ENCODE results near the gene SMS. TPM values are rescaled to one million over a fixed set of nuclear protein-coding genes. Genes with fewer than 3 reads are reported as not detected.
A peak's percentile ranks its signal among the peaks of the same experiment; 100 is the strongest.

The SMS gene
- 429 and 437 TPM in 2 replicates for total RNA-seq (2014; rRNA removed; shearing (Covaris generic))

DNA sequence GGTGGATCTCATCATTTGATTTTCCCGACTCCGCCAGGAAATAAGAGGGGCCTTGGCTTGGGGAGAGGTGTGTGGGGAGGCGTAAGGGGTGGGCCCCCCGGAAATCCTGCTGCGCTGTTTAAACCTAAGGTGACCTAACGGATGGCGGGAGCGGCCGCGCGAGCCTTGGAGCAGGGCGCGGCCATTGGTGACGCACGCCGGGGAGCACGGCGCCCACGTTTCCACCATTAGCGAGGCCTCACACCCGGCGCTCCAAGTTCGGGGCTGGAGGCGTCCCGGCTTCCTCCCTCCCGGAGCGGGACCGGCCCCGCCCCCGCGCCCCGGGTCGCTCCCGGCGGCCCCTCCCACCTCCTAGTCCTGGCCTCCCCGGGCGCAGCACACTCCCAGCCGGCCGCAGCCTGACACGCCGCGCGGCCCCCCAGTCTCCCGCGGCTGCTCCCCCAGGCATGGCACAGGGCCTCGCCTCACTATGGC lies at the start of gene SMS:
SMS (plus strand) TSS at position 354 of the 474 bp plus-strand sequence; CDS start at position 470, 116 bp downstream.
- Histone ChIP-seq H3K9me3 (replicated peaks) (no peaks in the 10 kb centered on the region), H3K27ac (peak within 1 kb of the TSS; percentile 95), H3K4me1 (replicated peaks) (peaks cover 28% of the 10 kb centered on the region), H3K27me3 (replicated peaks) (no peaks in the 10 kb centered on the region), H3K36me3 (peaks cover 17% of the 10 kb centered on the region), H3K4me3 (peak within 1 kb of the TSS; percentile 76)
- peak; percentile 69 to 78 for DNase-seq (ENCODE audit: low read depth in 1 of 2, low spot score in 2 of 2)

GRCh38 chrX:21905313-21905712 lies 35.2 kb upstream of the SMS start:
- Histone ChIP-seq H3K4me3 (no peak overlapping the region), H3K27me3 (replicated peaks) (no peaks in the 10 kb centered on the region), H3K27ac (no peak overlapping the region), H3K9me3 (replicated peaks) (no peaks in the 10 kb centered on the region), H3K4me1 (replicated peaks) (no peaks in the 10 kb centered on the region), H3K36me3 (no peaks in the 10 kb centered on the region)
- DNase-seq (ENCODE audit: low read depth in 1 of 2, low spot score in 2 of 2), result no peak

DNA sequence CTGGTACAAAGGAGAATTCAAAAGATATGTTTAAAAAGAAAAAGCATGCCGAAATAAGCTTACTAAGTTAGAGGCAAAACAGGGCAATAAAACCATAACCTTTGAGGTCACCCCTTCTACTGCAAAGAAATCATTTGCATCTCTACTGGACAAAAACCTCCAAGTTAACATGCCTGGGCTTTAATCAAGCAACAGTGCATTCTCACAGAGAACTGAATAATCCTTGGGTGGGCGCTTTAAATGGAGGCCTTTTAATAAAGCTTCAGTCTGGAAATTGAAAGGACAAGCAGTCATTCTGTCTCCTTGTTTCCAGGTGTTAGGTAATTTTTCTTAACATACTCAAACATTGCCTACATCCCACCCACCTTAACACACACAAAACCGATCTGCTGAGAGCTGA lies 34.6 kb upstream of the SMS start:
- Histone ChIP-seq H3K27me3 (replicated peaks) (no peaks in the 10 kb centered on the region), H3K9me3 (replicated peaks) (no peaks in the 10 kb centered on the region), H3K4me1 (replicated peaks) (no peaks in the 10 kb centered on the region), H3K36me3 (no peaks in the 10 kb centered on the region), H3K4me3 (no peak overlapping the region), H3K27ac (no peak overlapping the region)
- DNase-seq (ENCODE audit: low read depth in 1 of 2, low spot score in 2 of 2), result no peak

DNA sequence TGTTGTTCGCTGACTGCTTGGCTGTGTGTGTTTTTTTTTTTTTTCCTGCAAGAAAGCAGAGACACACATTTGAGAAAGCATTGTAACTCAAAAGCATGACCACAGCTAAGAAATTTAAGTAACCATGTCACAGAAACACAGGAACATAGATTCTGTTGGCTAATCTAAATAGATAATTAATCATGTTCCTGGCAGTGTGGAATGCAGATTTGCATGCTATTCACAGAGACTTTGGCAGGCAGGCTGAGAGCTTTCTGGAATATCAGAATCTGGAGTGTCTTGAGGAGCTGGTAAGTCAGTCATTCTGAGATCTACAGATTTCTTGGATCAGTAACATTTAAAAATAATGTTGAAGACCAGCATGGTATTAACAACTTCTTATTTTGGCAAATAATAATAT lies 33.2 kb upstream of the SMS start:
- DNase-seq (ENCODE audit: low read depth in 1 of 2, low spot score in 2 of 2), result no peak
- no peaks in the 10 kb centered on the region for H3K36me3 ChIP-seq
- H3K27me3 ChIP-seq (replicated peaks), result no peaks in the 10 kb centered on the region
- H3K9me3 ChIP-seq (replicated peaks), result no peaks in the 10 kb centered on the region
- H3K27ac ChIP-seq, result no peak overlapping the region
- H3K4me1 ChIP-seq (replicated peaks), result no peaks in the 10 kb centered on the region
- no peak overlapping the region for H3K4me3 ChIP-seq

DNA sequence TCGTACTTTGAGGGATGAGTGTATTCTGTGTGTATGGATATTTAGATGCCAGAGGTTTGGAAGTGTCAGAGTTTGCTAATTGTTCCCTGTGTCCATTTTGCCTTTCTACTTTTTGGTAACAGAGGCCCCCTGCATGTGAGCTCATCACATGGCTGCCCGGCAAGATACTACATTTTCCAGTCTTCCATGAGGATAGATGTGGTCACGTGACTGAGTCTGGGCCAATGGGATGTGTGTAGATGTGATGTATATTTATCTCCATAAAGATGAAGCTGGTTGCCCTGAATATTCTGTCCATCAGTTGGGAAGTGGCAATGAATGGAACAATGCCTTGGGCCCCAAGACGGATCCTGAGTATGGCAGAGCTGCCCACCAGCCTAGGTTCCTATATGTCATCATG lies 29.0 kb upstream of the SMS start:
- H3K4me3 ChIP-seq, result no peak overlapping the region
- H3K36me3 ChIP-seq, result no peaks in the 10 kb centered on the region
- H3K27ac ChIP-seq, result no peak overlapping the region

GRCh38 chrX:21912220-21912619 lies 28.3 kb upstream of the SMS start:
- H3K4me3 ChIP-seq, result no peak overlapping the region
- H3K4me1 ChIP-seq (replicated peaks), result no peaks in the 10 kb centered on the region
- no peaks in the 10 kb centered on the region for H3K27me3 ChIP-seq (replicated peaks)
- no peaks in the 10 kb centered on the region for H3K36me3 ChIP-seq
- no peak overlapping the region for H3K27ac ChIP-seq
- no peak for DNase-seq (ENCODE audit: low read depth in 1 of 2, low spot score in 2 of 2)
- H3K9me3 ChIP-seq (replicated peaks), result no peaks in the 10 kb centered on the region

More for the DNA sequence above, 29.0 kb upstream of the SMS start:
- Histone ChIP-seq H3K9me3 (replicated peaks) (no peaks in the 10 kb centered on the region), H3K27me3 (replicated peaks) (no peaks in the 10 kb centered on the region), H3K4me1 (replicated peaks) (no peaks in the 10 kb centered on the region)
- DNase-seq (ENCODE audit: low read depth in 1 of 2, low spot score in 2 of 2), result no peak

GRCh38 chrX:21912989-21913388 lies 27.5 kb upstream of the SMS start:
- Histone ChIP-seq H3K4me1 (replicated peaks) (no peaks in the 10 kb centered on the region), H3K27me3 (replicated peaks) (no peaks in the 10 kb centered on the region), H3K9me3 (replicated peaks) (no peaks in the 10 kb centered on the region), H3K4me3 (no peak overlapping the region), H3K36me3 (no peaks in the 10 kb centered on the region), H3K27ac (no peak overlapping the region)
- DNase-seq (ENCODE audit: low read depth in 1 of 2, low spot score in 2 of 2), result no peak

- H3K36me3 ChIP-seq, result no peaks in the 10 kb centered on the region
- H3K9me3 ChIP-seq (replicated peaks), result no peaks in the 10 kb centered on the region
- H3K4me3 ChIP-seq, result no peak overlapping the region
- H3K27me3 ChIP-seq (replicated peaks), result no peaks in the 10 kb centered on the region
- H3K4me1 ChIP-seq (replicated peaks), result peaks cover 39% of the 10 kb centered on the region
- peak in 1 of 2 experiments; percentile 56 for DNase-seq (ENCODE audit: low read depth in 1 of 2, low spot score in 2 of 2)
- H3K27ac ChIP-seq, result peak overlapping the region; percentile 100
Measured at GRCh38 chrX:21926116-21926515, 14.4 kb upstream of the SMS start.

- peak; percentile 61 to 89 for DNase-seq (ENCODE audit: low read depth in 1 of 2, low spot score in 2 of 2)
- Histone ChIP-seq H3K4me3 (no peak overlapping the region), H3K9me3 (replicated peaks) (no peaks in the 10 kb centered on the region), H3K27ac (peak overlapping the region; percentile 100), H3K27me3 (replicated peaks) (no peaks in the 10 kb centered on the region), H3K4me1 (replicated peaks) (peaks cover 42% of the 10 kb centered on the region), H3K36me3 (no peaks in the 10 kb centered on the region)
Measured at GRCh38 chrX:21926527-21927278, 13.8 kb upstream of the SMS start.

GRCh38 chrX:21929209-21929608 lies 11.3 kb upstream of the SMS start:
- Histone ChIP-seq H3K36me3 (no peaks in the 10 kb centered on the region), H3K4me1 (replicated peaks) (peaks cover 58% of the 10 kb centered on the region)

DNA sequence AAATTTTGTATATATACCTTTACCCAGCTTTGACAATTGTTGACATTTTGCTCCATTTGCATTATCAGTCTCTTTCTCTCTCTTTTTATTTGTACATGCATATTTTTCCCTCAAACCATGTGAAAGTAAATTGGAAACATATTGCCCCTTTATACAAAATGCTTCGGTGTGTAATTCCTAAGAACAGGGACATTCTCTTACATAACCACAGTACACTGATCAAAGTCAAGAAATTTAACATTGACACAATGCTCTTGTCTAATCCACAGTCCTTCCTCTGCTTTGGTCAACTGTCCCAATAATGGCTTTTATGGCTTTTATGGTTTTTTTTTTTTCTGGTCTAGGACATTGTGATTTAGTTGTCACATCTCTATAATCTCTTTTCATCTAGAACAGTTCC lies 9.5 kb upstream of the SMS start:
- Histone ChIP-seq H3K4me3 (no peak overlapping the region), H3K27ac (0 out of 2 replicates have a peak overlapping the region, but pooled peaks have one; percentile 48), H3K4me1 (replicated peaks) (peaks cover 54% of the 10 kb centered on the region), H3K36me3 (no peaks in the 10 kb centered on the region), H3K9me3 (replicated peaks) (no peaks in the 10 kb centered on the region), H3K27me3 (replicated peaks) (no peaks in the 10 kb centered on the region)
- no peak for DNase-seq (ENCODE audit: low read depth in 1 of 2, low spot score in 2 of 2)

More at GRCh38 chrX:21929209-21929608, 11.3 kb upstream of the SMS start:
- H3K27me3 ChIP-seq (replicated peaks), result no peaks in the 10 kb centered on the region
- H3K9me3 ChIP-seq (replicated peaks), result no peaks in the 10 kb centered on the region
- DNase-seq (ENCODE audit: low read depth in 1 of 2, low spot score in 2 of 2), result no peak
- H3K4me3 ChIP-seq, result no peak overlapping the region
- H3K27ac ChIP-seq, result peak overlapping the region; percentile 37; the same call in 1 of the 2 replicates

DNA sequence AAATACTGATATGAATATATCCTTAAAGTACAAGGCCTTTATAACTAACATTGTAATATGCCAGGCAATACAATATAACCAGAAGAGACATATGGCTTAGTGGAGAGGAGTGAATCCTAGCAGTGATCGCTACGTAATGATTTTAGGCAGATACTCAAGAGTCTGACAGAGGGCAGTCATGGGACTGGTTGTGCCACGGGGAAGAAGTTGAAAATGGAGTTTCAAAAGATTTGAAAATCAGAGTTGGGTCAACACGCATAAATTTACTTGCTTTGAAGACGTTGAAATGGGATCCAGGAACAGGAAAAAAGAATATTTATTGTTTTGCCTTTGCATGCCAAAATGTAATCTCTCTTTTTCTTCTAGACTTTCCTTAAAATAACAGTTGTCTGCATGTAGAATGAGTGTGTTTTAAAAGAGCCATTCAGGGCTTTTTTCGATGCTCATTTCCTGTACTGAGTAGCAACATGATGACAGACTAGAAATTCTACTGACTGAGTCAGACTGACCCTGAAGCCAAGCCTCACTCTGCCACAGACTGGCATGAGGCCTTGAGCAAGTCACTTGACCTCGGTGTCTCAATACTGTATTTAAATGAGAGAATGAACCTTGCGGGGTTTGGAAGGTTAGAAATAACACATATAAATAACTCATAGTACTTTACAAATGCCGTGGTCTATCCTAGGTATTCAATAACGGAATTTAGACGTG lies 8.1 kb upstream of the SMS start:
- no peaks in the 10 kb centered on the region for H3K27me3 ChIP-seq (replicated peaks)
- no peak overlapping the region for H3K4me3 ChIP-seq
- no peaks in the 10 kb centered on the region for H3K9me3 ChIP-seq (replicated peaks)
- DNase-seq (ENCODE audit: low read depth in 1 of 2, low spot score in 2 of 2), result peak; percentile 58 to 70
- H3K36me3 ChIP-seq, result no peaks in the 10 kb centered on the region
- H3K27ac ChIP-seq, result peak overlapping the region; percentile 91
- H3K4me1 ChIP-seq (replicated peaks), result peaks cover 43% of the 10 kb centered on the region

- Histone ChIP-seq H3K4me1 (replicated peaks) (peaks cover 39% of the 10 kb centered on the region), H3K4me3 (no peak overlapping the region), H3K36me3 (no peaks in the 10 kb centered on the region), H3K9me3 (replicated peaks) (no peaks in the 10 kb centered on the region), H3K27me3 (replicated peaks) (no peaks in the 10 kb centered on the region), H3K27ac (peak overlapping the region; percentile 91)
- DNase-seq (ENCODE audit: low read depth in 1 of 2, low spot score in 2 of 2), result no peak
Measured at GRCh38 chrX:21933077-21933476, 7.4 kb upstream of the SMS start.

DNA sequence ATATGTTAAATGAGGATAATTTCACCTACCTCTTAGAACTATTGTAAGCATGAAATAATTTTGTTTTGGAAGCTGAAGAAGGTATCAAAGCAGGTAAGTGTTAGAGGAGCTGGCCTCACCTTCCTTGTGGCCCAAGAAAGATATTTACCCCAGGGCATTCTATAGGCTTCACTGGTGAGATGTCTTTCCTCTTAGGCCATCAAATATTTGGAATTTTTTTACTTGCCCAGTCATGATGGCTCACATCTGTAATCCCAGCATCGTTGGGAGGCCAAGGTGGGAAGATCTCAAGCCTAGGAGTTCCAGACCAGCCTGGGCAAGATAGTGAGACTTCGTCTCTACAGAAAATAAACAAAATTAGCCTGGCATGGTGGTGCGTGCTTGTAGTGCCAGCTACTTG lies 6.1 kb upstream of the SMS start:
- Histone ChIP-seq H3K27me3 (replicated peaks) (no peaks in the 10 kb centered on the region), H3K4me3 (no peak overlapping the region), H3K27ac (0 out of 2 replicates have a peak overlapping the region, but pooled peaks have one; percentile 19), H3K4me1 (replicated peaks) (peaks cover 36% of the 10 kb centered on the region), H3K36me3 (no peaks in the 10 kb centered on the region), H3K9me3 (replicated peaks) (no peaks in the 10 kb centered on the region)
- DNase-seq (ENCODE audit: low read depth in 1 of 2, low spot score in 2 of 2), result peak in 1 of 2 experiments; percentile 14
